GM23338 (cell line): ENCODE measurements around the gene EDIL3. TPM values are rescaled to one million over a fixed set of nuclear protein-coding genes. Genes with fewer than 3 reads are reported as not detected.

ENCODE experiments used
- ATAC-seq: fragments of 200-7000 bp; cut with Tn5 transposase; 3 replicates; pipeline ENCODE4 v1.9.1; 2020
- DNase-seq: peaks from one replicate; pipeline ENCODE4 v3.0.0-alpha.2; 2015; ENCODE audit warnings: low spot score
- H2AFZ ChIP-seq: fragments of 200-600 bp; sonication (generic); 2 replicates; pipeline ENCODE4 v1.8.0; 2016; ENCODE audit warnings: antibody characterized with exemption, mild to moderate bottlenecking, moderate library complexity
- H3F3A ChIP-seq: fragments of 200-600 bp; sonication (generic); replicated peaks from 2 replicates; pipeline ENCODE4 v1.8.0; 2017; ENCODE audit warnings: antibody characterized with exemption, mixed run types, low read depth
- H3K27ac ChIP-seq: fragments of 200-600 bp; sonication (generic); 2 replicates; pipeline ENCODE4 v1.6.1; 2016; ENCODE audit warnings: low read depth
- H3K27me3 ChIP-seq: fragments of 200-600 bp; sonication (generic); 2 replicates; pipeline ENCODE4 v1.8.0; 2016; ENCODE audit warnings: mild to moderate bottlenecking, mixed run types, moderate library complexity; ENCODE audit not compliant: insufficient read depth
- H3K36me3 ChIP-seq: fragments of 200-600 bp; sonication (generic); 2 replicates; pipeline ENCODE4 v1.8.0; 2016; ENCODE audit warnings: mild to moderate bottlenecking; ENCODE audit not compliant: insufficient read depth
- H3K4me1 ChIP-seq: fragments of 200-600 bp; sonication (generic); 2 replicates; pipeline ENCODE4 v1.8.0; 2016; ENCODE audit warnings: mild to moderate bottlenecking, moderate library complexity; ENCODE audit not compliant: insufficient read depth
- H3K4me2 ChIP-seq: fragments of 200-600 bp; sonication (generic); 2 replicates; pipeline ENCODE4 v1.7.1; 2017; ENCODE audit warnings: mixed run types
- H3K4me3 ChIP-seq: fragments of 200-600 bp; sonication (generic); 2 replicates; pipeline ENCODE4 v1.6.1; 2016; ENCODE audit warnings: mixed run types
- H3K79me2 ChIP-seq: fragments of 200-600 bp; sonication (generic); replicated peaks from 2 replicates; pipeline ENCODE4 v1.8.0; 2017; ENCODE audit warnings: mild to moderate bottlenecking; ENCODE audit not compliant: insufficient read depth
- H3K9me2 ChIP-seq: fragments of 200-600 bp; sonication (generic); 2 replicates; pipeline ENCODE4 v1.8.0; 2017; ENCODE audit not compliant: insufficient read depth
- H4K20me1 ChIP-seq: fragments of 200-600 bp; sonication (generic); replicated peaks from 2 replicates; pipeline ENCODE4 v1.8.0; 2017; ENCODE audit warnings: mild to moderate bottlenecking; ENCODE audit not compliant: insufficient read depth
- H3K27ac Mint-ChIP-seq: 2 replicates; pipeline ENCODE4 v1.8.0; 2020; ENCODE audit warnings: inconsistent platforms, mild to moderate bottlenecking, moderate library complexity, mixed read lengths
- H3K27me3 Mint-ChIP-seq: 3 replicates; pipeline ENCODE4 v1.8.0; 2022; ENCODE audit warnings: low read depth, mild to moderate bottlenecking, moderate library complexity, mixed read lengths, inconsistent platforms; ENCODE audit not compliant: insufficient read depth, poor library complexity
- H3K36me3 Mint-ChIP-seq: 3 replicates; pipeline ENCODE4 v1.8.0; 2021; ENCODE audit warnings: low read depth, mild to moderate bottlenecking, inconsistent platforms, moderate library complexity, mixed read lengths
- H3K4me1 Mint-ChIP-seq: 3 replicates; pipeline ENCODE4 v1.8.0; 2020; ENCODE audit warnings: mild to moderate bottlenecking, inconsistent platforms, mixed read lengths
- H3K4me3 Mint-ChIP-seq: 3 replicates; pipeline ENCODE4 v1.8.0; 2021; ENCODE audit warnings: moderate library complexity, mild to moderate bottlenecking, inconsistent platforms, mixed read lengths
- H3K9me3 Mint-ChIP-seq: 3 replicates; pipeline ENCODE4 v1.8.0; 2020; ENCODE audit warnings: moderate library complexity, mild to moderate bottlenecking, inconsistent platforms, mixed read lengths
- CREB1 ChIP-seq: fragments of 250-450 bp; sonication (Bioruptor Pico); IDR thresholded peaks from 2 replicates; pipeline ENCODE4 v1.5.0; 2020; ENCODE audit warnings: low read depth, mild to moderate bottlenecking, moderate library complexity
- ETS1 ChIP-seq: IDR thresholded peaks from 2 replicates; pipeline ENCODE4 v1.6.1; 2016; ENCODE audit warnings: antibody characterized with exemption
- JUNB ChIP-seq: IDR thresholded peaks from one replicate; pipeline ENCODE4 v1.6.1; 2016; ENCODE audit warnings: antibody characterized with exemption; ENCODE audit not compliant: unreplicated experiment
- NANOG ChIP-seq: IDR thresholded peaks from 2 replicates; pipeline ENCODE4 v1.6.1; 2016; ENCODE audit warnings: antibody characterized with exemption, borderline replicate concordance
- POLR2AphosphoS5 ChIP-seq: IDR thresholded peaks from 2 replicates; pipeline ENCODE4 v1.6.1; 2016; ENCODE audit warnings: antibody characterized with exemption, low read depth
- STAT1 ChIP-seq: IDR thresholded peaks from one replicate; pipeline ENCODE4 v1.6.1; 2016; ENCODE audit warnings: antibody characterized with exemption; ENCODE audit not compliant: unreplicated experiment
- ZNF114 ChIP-seq: fragments of 250-450 bp; sonication (Bioruptor Pico); IDR thresholded peaks from 2 replicates; pipeline ENCODE4 v1.5.0; 2020; ENCODE audit warnings: mild to moderate bottlenecking, moderate library complexity
- polyA plus RNA-seq: library from polyadenylated mRNA; unstranded; fragments of >200 nt; fragmentation: Nextera tagmentation; extraction: Ambion mirVana; gene quantifications from 2 replicates; pipeline ENCODE4 v1.2.1, GENCODE V29; 2016
- total RNA-seq: library from RNA; depleted of rRNA; stranded (reverse); fragments of >200 nt; shearing (Covaris generic); gene quantifications from 2 replicates; pipeline ENCODE4 v1.2.3, GENCODE V29; 2014
- TF ChIP-seq, protein P1 (sequence below): IDR thresholded peaks from one replicate; pipeline ENCODE4 v1.6.1; 2018; ENCODE audit warnings: antibody characterized with exemption; ENCODE audit not compliant: unreplicated experiment
- TF ChIP-seq, protein P2 (sequence below): fragments of 250-450 bp; sonication (Bioruptor Pico); IDR thresholded peaks from 2 replicates; pipeline ENCODE4 v1.5.0; 2020; ENCODE audit warnings: mild to moderate bottlenecking, moderate library complexity

EDIL3 gene
- total and polyA plus RNA-seq, 2 experiments from 2014 or later, result 43.3 to 61.9 TPM

- Histone ChIP-seq H3K4me1 (no peaks in the 10 kb centered on the region), H3K4me3 (no peak overlapping the region), H3K27ac (no peak overlapping the region), H3F3A (no peaks in the 10 kb centered on the region), H3K36me3 (no peaks in the 10 kb centered on the region), H2AFZ (no peak overlapping the region), H3K27me3 (no peaks in the 10 kb centered on the region), H3K79me2 (no peaks in the 10 kb centered on the region), H3K4me2 (no peak overlapping the region), H3K9me2 (no peaks in the 10 kb centered on the region), H4K20me1 (no peaks in the 10 kb centered on the region)
- TF ChIP-seq JUNB (no peak), ETS1 (no peak), POLR2AphosphoS5 (no peak), ZNF114 (no peak), NANOG (no peak)
- Mint-ChIP-seq H3K27me3 (peaks cover 1% of the 10 kb centered on the region), H3K4me3 (no peak overlapping the region), H3K27ac (peak overlapping the region; percentile 46; the same call in 1 of the 2 replicates), H3K9me3 (no peaks in the 10 kb centered on the region), H3K4me1 (peaks cover 15% of the 10 kb centered on the region; the same call in 2 of the 3 replicates), H3K36me3 (no peaks in the 10 kb centered on the region)
- no peak for DNase-seq
- no peak for ATAC-seq
Observed at GRCh38 chr5:83925321-83925954, 459.2 kb downstream of the EDIL3 start.

DNA sequence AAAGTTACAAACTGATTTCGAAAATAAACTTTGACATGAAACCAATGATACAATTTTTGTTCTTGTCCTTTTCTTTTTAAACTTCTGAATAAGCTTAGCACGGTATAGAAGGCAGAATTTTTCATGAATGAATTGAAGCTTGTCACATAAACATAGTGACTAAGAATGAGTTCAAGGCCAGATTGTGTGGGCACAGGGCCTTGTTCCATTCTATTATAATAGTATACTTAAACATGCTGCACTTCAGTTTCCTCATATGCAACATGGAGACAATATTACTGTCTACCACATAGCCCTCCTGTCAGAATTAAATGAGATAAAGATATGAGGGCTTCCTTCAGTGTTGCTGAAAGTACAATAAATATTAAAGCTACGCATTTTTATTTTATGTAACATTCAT is 459.8 kb downstream of the EDIL3 start:
- Histone ChIP-seq H3K27me3 (no peaks in the 10 kb centered on the region), H3K9me2 (no peaks in the 10 kb centered on the region), H2AFZ (no peak overlapping the region), H3K4me2 (no peak overlapping the region), H4K20me1 (no peaks in the 10 kb centered on the region), H3F3A (no peaks in the 10 kb centered on the region), H3K4me3 (no peak overlapping the region), H3K79me2 (no peaks in the 10 kb centered on the region), H3K4me1 (no peaks in the 10 kb centered on the region), H3K36me3 (no peaks in the 10 kb centered on the region), H3K27ac (no peak overlapping the region)
- Mint-ChIP-seq H3K4me3 (no peak overlapping the region), H3K27me3 (peaks cover 1% of the 10 kb centered on the region), H3K36me3 (no peaks in the 10 kb centered on the region), H3K4me1 (peaks cover 15% of the 10 kb centered on the region; the same call in 2 of the 3 replicates), H3K9me3 (no peaks in the 10 kb centered on the region), H3K27ac (no peak overlapping the region)
- no peak for ATAC-seq
- no peak for DNase-seq
- TF ChIP-seq NANOG, result no peak
- TF ChIP-seq, protein P1, sequence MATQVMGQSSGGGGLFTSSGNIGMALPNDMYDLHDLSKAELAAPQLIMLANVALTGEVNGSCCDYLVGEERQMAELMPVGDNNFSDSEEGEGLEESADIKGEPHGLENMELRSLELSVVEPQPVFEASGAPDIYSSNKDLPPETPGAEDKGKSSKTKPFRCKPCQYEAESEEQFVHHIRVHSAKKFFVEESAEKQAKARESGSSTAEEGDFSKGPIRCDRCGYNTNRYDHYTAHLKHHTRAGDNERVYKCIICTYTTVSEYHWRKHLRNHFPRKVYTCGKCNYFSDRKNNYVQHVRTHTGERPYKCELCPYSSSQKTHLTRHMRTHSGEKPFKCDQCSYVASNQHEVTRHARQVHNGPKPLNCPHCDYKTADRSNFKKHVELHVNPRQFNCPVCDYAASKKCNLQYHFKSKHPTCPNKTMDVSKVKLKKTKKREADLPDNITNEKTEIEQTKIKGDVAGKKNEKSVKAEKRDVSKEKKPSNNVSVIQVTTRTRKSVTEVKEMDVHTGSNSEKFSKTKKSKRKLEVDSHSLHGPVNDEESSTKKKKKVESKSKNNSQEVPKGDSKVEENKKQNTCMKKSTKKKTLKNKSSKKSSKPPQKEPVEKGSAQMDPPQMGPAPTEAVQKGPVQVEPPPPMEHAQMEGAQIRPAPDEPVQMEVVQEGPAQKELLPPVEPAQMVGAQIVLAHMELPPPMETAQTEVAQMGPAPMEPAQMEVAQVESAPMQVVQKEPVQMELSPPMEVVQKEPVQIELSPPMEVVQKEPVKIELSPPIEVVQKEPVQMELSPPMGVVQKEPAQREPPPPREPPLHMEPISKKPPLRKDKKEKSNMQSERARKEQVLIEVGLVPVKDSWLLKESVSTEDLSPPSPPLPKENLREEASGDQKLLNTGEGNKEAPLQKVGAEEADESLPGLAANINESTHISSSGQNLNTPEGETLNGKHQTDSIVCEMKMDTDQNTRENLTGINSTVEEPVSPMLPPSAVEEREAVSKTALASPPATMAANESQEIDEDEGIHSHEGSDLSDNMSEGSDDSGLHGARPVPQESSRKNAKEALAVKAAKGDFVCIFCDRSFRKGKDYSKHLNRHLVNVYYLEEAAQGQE, result no peak
- no peak for TF ChIP-seq POLR2AphosphoS5
- TF ChIP-seq, protein P2, sequence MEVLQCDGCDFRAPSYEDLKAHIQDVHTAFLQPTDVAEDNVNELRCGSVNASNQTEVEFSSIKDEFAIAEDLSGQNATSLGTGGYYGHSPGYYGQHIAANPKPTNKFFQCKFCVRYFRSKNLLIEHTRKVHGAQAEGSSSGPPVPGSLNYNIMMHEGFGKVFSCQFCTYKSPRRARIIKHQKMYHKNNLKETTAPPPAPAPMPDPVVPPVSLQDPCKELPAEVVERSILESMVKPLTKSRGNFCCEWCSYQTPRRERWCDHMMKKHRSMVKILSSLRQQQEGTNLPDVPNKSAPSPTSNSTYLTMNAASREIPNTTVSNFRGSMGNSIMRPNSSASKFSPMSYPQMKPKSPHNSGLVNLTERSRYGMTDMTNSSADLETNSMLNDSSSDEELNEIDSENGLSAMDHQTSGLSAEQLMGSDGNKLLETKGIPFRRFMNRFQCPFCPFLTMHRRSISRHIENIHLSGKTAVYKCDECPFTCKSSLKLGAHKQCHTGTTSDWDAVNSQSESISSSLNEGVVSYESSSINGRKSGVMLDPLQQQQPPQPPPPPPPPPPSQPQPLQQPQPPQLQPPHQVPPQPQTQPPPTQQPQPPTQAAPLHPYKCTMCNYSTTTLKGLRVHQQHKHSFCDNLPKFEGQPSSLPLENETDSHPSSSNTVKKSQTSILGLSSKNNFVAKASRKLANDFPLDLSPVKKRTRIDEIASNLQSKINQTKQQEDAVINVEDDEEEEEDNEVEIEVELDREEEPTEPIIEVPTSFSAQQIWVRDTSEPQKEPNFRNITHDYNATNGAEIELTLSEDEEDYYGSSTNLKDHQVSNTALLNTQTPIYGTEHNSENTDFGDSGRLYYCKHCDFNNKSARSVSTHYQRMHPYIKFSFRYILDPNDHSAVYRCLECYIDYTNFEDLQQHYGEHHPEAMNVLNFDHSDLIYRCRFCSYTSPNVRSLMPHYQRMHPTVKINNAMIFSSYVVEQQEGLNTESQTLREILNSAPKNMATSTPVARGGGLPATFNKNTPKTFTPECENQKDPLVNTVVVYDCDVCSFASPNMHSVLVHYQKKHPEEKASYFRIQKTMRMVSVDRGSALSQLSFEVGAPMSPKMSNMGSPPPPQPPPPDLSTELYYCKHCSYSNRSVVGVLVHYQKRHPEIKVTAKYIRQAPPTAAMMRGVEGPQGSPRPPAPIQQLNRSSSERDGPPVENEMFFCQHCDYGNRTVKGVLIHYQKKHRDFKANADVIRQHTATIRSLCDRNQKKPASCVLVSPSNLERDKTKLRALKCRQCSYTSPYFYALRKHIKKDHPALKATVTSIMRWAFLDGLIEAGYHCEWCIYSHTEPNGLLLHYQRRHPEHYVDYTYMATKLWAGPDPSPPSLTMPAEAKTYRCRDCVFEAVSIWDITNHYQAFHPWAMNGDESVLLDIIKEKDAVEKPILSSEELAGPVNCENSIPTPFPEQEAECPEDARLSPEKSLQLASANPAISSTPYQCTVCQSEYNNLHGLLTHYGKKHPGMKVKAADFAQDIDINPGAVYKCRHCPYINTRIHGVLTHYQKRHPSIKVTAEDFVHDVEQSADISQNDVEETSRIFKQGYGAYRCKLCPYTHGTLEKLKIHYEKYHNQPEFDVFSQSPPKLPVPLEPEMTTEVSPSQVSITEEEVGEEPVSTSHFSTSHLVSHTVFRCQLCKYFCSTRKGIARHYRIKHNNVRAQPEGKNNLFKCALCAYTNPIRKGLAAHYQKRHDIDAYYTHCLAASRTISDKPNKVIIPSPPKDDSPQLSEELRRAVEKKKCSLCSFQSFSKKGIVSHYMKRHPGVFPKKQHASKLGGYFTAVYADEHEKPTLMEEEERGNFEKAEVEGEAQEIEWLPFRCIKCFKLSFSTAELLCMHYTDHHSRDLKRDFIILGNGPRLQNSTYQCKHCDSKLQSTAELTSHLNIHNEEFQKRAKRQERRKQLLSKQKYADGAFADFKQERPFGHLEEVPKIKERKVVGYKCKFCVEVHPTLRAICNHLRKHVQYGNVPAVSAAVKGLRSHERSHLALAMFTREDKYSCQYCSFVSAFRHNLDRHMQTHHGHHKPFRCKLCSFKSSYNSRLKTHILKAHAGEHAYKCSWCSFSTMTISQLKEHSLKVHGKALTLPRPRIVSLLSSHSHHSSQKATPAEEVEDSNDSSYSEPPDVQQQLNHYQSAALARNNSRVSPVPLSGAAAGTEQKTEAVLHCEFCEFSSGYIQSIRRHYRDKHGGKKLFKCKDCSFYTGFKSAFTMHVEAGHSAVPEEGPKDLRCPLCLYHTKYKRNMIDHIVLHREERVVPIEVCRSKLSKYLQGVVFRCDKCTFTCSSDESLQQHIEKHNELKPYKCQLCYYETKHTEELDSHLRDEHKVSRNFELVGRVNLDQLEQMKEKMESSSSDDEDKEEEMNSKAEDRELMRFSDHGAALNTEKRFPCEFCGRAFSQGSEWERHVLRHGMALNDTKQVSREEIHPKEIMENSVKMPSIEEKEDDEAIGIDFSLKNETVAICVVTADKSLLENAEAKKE (CRISPR knock-in tag), result no peak
- no peak for TF ChIP-seq STAT1
- no peak for TF ChIP-seq ZNF114
- no peak for TF ChIP-seq ETS1
- TF ChIP-seq CREB1, result no peak
